Measurements from ENCODE around the gene EBF3.

DNA sequence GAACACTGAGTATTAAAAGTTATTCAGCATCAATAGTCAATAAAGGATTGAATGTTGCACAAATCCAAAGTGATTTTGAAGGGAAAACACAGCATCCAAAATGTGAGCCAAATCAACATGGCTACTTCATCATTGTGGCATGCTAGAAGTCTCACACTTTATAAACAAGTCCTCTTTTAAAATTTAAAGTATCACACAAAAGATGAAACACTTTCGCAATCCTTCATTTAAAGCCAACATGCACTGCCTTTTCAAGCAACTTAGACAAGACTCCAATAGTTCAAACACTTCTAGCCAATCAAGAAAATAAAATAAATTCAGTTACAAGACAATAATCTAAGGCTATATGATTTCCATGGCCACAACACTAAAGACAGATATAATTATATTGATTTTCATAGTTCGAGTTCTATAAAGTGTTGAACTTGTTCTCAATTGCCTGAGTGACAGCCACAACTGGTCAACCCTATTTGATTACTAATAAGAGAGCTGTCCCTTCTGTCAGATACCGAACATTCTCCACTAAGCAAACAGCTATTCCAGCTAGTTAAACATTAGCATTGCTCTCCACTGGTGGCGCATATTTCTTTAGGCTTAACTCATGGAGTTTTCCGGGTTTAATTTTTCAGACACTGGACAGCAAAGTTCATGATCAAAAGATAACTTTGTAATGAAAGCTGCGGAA lies 8.3 kb downstream of the EBF3 start:
- TF ChIP-seq, protein P1, sequence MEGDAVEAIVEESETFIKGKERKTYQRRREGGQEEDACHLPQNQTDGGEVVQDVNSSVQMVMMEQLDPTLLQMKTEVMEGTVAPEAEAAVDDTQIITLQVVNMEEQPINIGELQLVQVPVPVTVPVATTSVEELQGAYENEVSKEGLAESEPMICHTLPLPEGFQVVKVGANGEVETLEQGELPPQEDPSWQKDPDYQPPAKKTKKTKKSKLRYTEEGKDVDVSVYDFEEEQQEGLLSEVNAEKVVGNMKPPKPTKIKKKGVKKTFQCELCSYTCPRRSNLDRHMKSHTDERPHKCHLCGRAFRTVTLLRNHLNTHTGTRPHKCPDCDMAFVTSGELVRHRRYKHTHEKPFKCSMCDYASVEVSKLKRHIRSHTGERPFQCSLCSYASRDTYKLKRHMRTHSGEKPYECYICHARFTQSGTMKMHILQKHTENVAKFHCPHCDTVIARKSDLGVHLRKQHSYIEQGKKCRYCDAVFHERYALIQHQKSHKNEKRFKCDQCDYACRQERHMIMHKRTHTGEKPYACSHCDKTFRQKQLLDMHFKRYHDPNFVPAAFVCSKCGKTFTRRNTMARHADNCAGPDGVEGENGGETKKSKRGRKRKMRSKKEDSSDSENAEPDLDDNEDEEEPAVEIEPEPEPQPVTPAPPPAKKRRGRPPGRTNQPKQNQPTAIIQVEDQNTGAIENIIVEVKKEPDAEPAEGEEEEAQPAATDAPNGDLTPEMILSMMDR (IDR thresholded peaks at IDR 0.05) = no peak
- TF ChIP-seq POLR2A (IDR thresholded peaks at IDR 0.05) (no peak), POLR2AphosphoS5 (IDR thresholded peaks at IDR 0.05) (no peak), EP300 (IDR thresholded peaks at IDR 0.05) (no peak)

Data from suprapubic skin (tissue), 4 donors.